ENCODE data around the gene SHC2. TPM values are rescaled to one million over a fixed set of nuclear protein-coding genes. Genes with fewer than 3 reads are reported as not detected.

Gene SHC2
- total and polyA plus RNA-seq, 2 donors (not counting 3 experiments of a cell fraction or from before 2014, with no cell fraction given), result 7.5 to 11.8 TPM

DNA sequence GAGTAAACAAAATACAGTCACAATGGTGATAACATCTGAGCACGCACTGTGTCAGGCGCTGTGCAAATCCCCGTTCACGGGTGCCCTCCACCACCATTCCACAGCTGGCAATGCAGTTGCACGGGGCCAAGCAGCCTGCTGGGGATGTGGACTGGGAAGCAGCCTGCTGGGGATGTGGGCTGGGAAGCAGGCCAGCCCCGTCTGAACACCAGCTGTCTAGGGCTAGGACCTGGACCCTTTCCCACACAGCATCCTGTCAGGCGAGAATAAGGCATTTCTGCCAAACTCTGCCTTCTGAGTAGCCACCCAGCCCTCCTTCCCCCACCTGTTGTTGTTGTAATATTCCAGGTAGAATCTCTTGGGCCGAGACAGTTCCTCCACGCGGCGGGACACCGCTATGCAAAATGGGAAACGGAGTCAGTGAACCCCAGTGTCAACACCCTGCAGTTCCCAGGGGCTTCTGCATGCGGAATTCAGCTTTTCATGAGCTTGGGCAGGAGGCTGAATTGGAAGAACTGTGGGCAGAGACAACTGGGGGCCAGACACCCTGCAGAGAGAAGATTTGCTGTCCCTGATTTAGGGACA, 88.4 kb downstream of the SHC2 start:
- no peak overlapping the region for H3K9ac ChIP-seq (replicated peaks; ENCODE audit: extremely low read depth, insufficient read depth, low read length)
- no peaks in the 10 kb centered on the region for H3K36me3 ChIP-seq (ENCODE audit: control insufficient read depth in 2 of 2, extremely low read depth in 1 of 2, insufficient read depth in 2 of 2, low read length in 2 of 2)
- intact Hi-C loops (cut with micrococcal nuclease), result no loop called here
- FAIRE-seq (no peak), DNase-seq (ENCODE audit: low read depth, low spot score) (peak; percentile 30)
- H3K27me3 ChIP-seq (ENCODE audit: control insufficient read depth in 2 of 2, insufficient read depth in 2 of 2, low read length in 2 of 2), result peaks cover 0 to 1% of the 10 kb centered on the region in 2 experiments
- no peaks in the 10 kb centered on the region for H3K4me1 ChIP-seq (ENCODE audit: control insufficient read depth, extremely low read depth, insufficient read depth, low read length)
- H3K27ac ChIP-seq (ENCODE audit: insufficient read depth, low read depth, low read length), result no peak overlapping the region
- dilution Hi-C loops (cut with MboI; ENCODE audit: extremely low pct_ligation_motif_present, low sequenced_read_pairs), result no loop called here
- no peaks in the 10 kb centered on the region for H3K9me3 ChIP-seq (replicated peaks; ENCODE audit: control insufficient read depth, insufficient read depth, low read length)
- no TSS peak for BruUV-seq (replicated peaks)
- no peak overlapping the region for H3K4me2 ChIP-seq (ENCODE audit: insufficient read depth, low read length)
- no peaks in the 10 kb centered on the region for H3K9me1 ChIP-seq (replicated peaks; ENCODE audit: control insufficient read depth, extremely low read depth, insufficient read depth, low read length)
- no peak overlapping the region for H3K4me3 ChIP-seq (replicated peaks in 1 of 3; ENCODE audit: insufficient read depth in 1 of 3, low read depth in 1 of 3, low read length in 3 of 3)
- POLR2A ChIA-PET, result no interaction called here
- no peaks in the 10 kb centered on the region for H3K79me2 ChIP-seq (ENCODE audit: control insufficient read depth, insufficient read depth, low read length)
- TF ChIP-seq GATA2 (IDR thresholded peaks at IDR 0.05; ENCODE audit: insufficient read depth, insufficient read length, low read depth, low read length), result no peak
- TF ChIP-seq POLR2AphosphoS5 (IDR thresholded peaks at IDR 0.05; ENCODE audit: insufficient read depth, low read depth, low read length), result no peak
- no peak for TF ChIP-seq EZH2 (IDR thresholded peaks at IDR 0.05; ENCODE audit: borderline replicate concordance, low read depth, low read length, severe bottlenecking)
- TF ChIP-seq FOS (IDR thresholded peaks at IDR 0.05; ENCODE audit: borderline replicate concordance, insufficient read depth, low read length), result no peak
- TF ChIP-seq JUN (IDR thresholded peaks at IDR 0.05; ENCODE audit: borderline replicate concordance, insufficient read depth, insufficient read length, low read depth), result no peak
- no peak for TF ChIP-seq CTCF (IDR thresholded peaks at IDR 0.05; ENCODE audit: extremely low read depth in 1 of 2, insufficient read depth in 1 of 2, low read depth in 1 of 2, low read length in 2 of 2)
- no peak for TF ChIP-seq MAX (IDR thresholded peaks at IDR 0.05; ENCODE audit: insufficient read depth, insufficient read length)
- no peak for TF ChIP-seq POLR2A (IDR thresholded peaks at IDR 0.05; ENCODE audit: low read depth, low read length)
- CTCF ChIA-PET, result interaction anchor here (2.1 kb wide), 1 partner anchor 8 kb away, joined by 4 read pairs; no protein-coding TSS in a partner anchor
- H2AFZ ChIP-seq (ENCODE audit: low read depth, low read length), result no peak overlapping the region
- no peaks in the 10 kb centered on the region for H4K20me1 ChIP-seq (replicated peaks; ENCODE audit: control insufficient read depth, extremely low read depth, insufficient read depth, low read length)

Measured in endothelial cell of umbilical vein (primary cell).